ENCODE results near the gene JTB. TPM values are rescaled to one million over a fixed set of nuclear protein-coding genes. Genes with fewer than 3 reads are reported as not detected.

Gene JTB
- total and polyA plus RNA-seq, 9 of the 15 experiments (the other 6 are each of a cell fraction or from before 2014, with no cell fraction given), result 24.7 to 308 (median 151) TPM

- peak; percentile 21; the same call in 1 of the 2 replicates for TF ChIP-seq TFAP4 (CRISPR knock-in tag; IDR thresholded peaks at IDR 0.05; ENCODE audit: borderline replicate concordance)
- no peak for TF ChIP-seq TAL1 (IDR thresholded peaks at IDR 0.05)
- TF ChIP-seq ZBTB26 (CRISPR knock-in tag; IDR thresholded peaks at IDR 0.05), result no peak
- TF ChIP-seq SP1 (CRISPR knock-in tag; IDR thresholded peaks at IDR 0.05), result 0 out of 2 replicates have a peak, but pooled peaks have one; percentile 10
- TF ChIP-seq ZNF395 (CRISPR knock-in tag; IDR thresholded peaks at IDR 0.05), result no peak
- no peak for TF ChIP-seq GATAD2A (IDR thresholded peaks at IDR 0.05)
- peak; percentile 22; the same call in 1 of the 2 replicates for TF ChIP-seq ARID2 (IDR thresholded peaks at IDR 0.05)
- no peak for TF ChIP-seq IRF2 (CRISPR knock-in tag; IDR thresholded peaks at IDR 0.05)
- TF ChIP-seq GMEB1 (CRISPR knock-in tag; IDR thresholded peaks at IDR 0.05), result no peak
- TF ChIP-seq ZBTB11 (CRISPR knock-in tag; IDR thresholded peaks at IDR 0.05), result peak in 1 of 3 experiments; percentile 21; a peak in 1 of 6 replicates
- TF ChIP-seq SIX5 (IDR thresholded peaks at IDR 0.05; ENCODE audit: borderline replicate concordance in 1 of 2, insufficient read depth in 1 of 2, low read depth in 1 of 2, low read length in 2 of 2), result no peak
- TF ChIP-seq ATF1 (CRISPR knock-in tag; IDR thresholded peaks at IDR 0.05), result no peak
- 0 out of 2 replicates have a peak, but pooled peaks have one; percentile 57 for TF ChIP-seq ATF1 (tag; IDR thresholded peaks at IDR 0.05)
- no peak for TF ChIP-seq ZNF696 (CRISPR knock-in tag; conservative IDR thresholded peaks at IDR 0.05)
- 0 out of 2 replicates have a peak, but pooled peaks have one; percentile 42 for TF ChIP-seq TEAD4 (IDR thresholded peaks at IDR 0.05; ENCODE audit: low read length)
- no peak for TF ChIP-seq TEAD4 (CRISPR knock-in tag; IDR thresholded peaks at IDR 0.05; ENCODE audit: borderline replicate concordance)
- no peak for TF ChIP-seq ARID3A (IDR thresholded peaks at IDR 0.05; ENCODE audit: borderline replicate concordance, low read depth, low read length)
Measured at GRCh38 chr1:153963850-153964331, 13.6 kb downstream of the JTB start (continued).
